Measurements from ENCODE around the gene TMEM63B.
"Not testable (repeated sequence)": the region's sequence is repeated elsewhere in the genome, so short reads cannot be mapped to it uniquely, and the experiment has no call there.

The TMEM63B gene

DNA sequence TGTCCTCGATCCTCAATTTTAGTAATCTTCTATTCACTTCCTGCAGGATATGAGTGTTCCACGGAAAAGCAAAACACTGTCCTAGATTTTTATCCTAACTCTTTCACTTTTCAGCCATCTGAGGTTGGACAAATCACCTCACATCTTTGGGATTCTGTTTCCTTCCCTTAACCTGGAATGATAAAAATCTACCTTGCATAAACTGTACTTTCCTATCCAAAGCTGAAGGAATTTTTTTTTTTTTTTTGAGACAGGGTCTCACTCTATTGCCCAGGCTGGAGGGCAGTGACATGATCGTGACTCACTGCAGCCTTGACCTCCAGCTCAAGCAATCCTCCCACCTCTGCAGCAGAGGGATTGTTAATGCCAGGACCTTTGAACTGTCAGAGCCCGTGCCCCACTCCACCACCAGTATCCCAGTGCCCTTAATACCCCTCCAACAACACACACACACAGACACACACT, 51.8 kb downstream of the TMEM63B start:
- no peak for DNase-seq

DNA sequence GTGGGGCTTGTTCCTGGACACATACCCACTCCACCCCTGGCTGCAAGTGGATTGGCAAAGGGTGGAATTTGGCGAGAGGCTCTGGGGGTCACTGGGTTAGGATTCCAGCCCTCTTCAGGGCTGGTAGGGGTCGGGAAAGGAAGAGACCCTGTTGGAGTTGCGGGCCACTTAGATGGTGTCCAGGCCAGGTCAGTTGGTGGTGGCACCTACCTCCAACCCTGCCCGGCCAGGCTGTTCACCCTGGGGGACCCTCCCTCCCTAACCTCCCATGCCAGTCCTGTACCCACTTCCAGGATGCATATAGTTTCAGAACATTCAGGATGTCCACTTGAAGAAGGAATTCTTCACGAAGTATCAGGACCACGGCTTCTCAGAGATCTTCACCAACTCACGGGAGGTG, 52.3 kb downstream of the TMEM63B start:
- in situ Hi-C loops (cut with HindIII; ENCODE audit: low pct_ligation_motif_present, low pct_unique_long_range_greater_than_20kb, low sequenced_read_pairs) = no loop called here
- no peak for DNase-seq

More for the DNA sequence above, 51.8 kb downstream of the TMEM63B start:
- in situ Hi-C loops (cut with HindIII; ENCODE audit: low pct_ligation_motif_present, low pct_unique_long_range_greater_than_20kb, low sequenced_read_pairs) = no loop called here

DNA sequence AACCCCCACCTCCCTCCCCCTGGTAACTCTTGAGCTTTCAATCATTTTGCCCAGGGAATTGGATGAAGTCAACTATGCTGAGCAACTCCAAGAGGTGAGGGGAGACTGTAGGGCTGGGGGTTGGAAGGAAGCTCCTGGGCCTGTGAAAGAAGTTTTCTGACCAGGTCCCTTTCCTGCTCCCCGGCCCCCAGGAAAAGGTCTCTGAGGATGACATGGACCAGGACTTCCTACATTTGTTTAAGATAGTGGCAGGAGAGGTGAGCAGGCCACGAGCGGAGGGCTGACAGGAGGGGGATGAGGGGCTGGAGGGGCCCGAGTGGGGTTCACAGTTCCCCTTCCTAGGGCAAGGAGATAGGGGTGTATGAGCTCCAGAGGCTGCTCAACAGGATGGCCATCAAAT, 53.1 kb downstream of the TMEM63B start:
- DNase-seq = no peak
- in situ Hi-C loops (cut with HindIII; ENCODE audit: low pct_ligation_motif_present, low pct_unique_long_range_greater_than_20kb, low sequenced_read_pairs) = no loop called here

DNA sequence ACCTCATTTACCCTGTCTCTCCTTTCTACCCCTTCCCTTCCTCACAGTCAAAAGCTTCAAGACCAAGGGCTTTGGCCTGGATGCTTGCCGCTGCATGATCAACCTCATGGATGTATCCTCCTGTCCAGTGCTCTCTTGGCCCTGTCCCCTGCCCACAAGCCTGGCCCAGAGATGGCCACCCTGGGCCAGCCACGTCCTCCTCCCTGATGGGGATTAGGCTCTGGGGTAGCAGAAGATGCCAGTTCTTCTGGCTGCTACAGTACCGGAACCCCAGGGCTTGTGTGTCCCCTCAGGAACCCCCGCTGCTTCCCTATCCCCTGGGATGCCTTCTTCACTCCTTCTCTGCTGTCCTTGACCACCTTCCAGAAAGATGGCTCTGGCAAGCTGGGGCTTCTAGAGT, 53.5 kb downstream of the TMEM63B start:
- peak; percentile 19 for DNase-seq
- in situ Hi-C loops (cut with HindIII; ENCODE audit: low pct_ligation_motif_present, low pct_unique_long_range_greater_than_20kb, low sequenced_read_pairs) = no loop called here

DNA sequence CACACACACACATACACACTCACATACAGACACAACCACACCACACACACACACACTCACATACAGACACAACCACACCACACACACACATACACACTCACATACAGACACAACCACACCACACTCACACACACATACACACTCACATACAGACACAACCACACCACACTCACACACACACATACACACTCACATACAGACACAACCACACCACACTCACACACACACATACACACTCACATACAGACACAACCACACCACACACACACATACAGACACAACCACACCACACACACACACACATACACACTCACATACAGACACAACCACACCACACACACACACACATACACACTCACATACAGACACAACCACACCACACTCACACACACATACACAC, 54.4 kb downstream of the TMEM63B start:
- in situ Hi-C loops (cut with HindIII; ENCODE audit: low pct_ligation_motif_present, low pct_unique_long_range_greater_than_20kb, low sequenced_read_pairs); DNase-seq: not testable (repeated sequence)

DNA sequence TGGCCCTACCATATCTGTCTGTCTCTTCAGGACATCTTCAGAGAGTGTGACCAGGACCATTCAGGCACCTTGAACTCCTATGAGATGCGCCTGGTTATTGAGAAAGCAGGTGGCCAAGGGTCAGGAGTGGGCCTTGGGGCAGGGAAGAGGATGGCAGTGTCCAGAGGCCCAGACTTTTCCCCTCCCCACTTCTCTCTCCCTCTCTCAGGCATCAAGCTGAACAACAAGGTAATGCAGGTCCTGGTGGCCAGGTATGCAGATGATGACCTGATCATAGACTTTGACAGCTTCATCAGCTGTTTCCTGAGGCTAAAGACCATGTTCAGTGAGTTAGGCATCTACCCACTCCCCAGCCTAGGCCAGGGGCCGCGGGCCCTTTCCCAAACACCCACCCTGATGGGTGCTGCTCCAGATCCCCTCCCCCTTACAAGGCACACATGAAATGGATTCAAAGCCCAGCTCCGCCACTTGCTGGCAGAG, 55.6 kb downstream of the TMEM63B start:
- DNase-seq = no peak
- in situ Hi-C loops (cut with HindIII; ENCODE audit: low pct_ligation_motif_present, low pct_unique_long_range_greater_than_20kb, low sequenced_read_pairs) = no loop called here

DNA sequence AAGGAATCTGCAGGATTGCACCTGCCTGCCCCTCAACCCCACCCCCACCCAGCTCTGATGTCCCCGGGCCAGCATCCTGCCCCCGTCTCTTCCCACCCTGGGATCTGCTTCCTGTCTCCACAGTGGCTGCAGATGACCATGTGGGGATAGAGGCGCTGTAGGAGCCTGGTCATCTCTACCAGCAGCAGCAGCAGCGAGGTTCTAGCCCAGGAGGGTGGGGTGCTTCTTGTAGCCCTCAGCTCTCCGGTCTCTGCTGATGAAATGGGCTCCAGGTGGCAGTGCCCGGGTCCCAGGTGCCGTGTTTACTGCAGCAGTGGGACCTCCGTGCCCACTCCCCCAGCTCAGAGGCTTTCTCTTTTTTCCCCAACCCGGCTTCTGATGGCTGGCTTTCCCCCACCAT, 56.4 kb downstream of the TMEM63B start:
- DNase-seq = no peak
- in situ Hi-C loops (cut with HindIII; ENCODE audit: low pct_ligation_motif_present, low pct_unique_long_range_greater_than_20kb, low sequenced_read_pairs) = no loop called here

DNA sequence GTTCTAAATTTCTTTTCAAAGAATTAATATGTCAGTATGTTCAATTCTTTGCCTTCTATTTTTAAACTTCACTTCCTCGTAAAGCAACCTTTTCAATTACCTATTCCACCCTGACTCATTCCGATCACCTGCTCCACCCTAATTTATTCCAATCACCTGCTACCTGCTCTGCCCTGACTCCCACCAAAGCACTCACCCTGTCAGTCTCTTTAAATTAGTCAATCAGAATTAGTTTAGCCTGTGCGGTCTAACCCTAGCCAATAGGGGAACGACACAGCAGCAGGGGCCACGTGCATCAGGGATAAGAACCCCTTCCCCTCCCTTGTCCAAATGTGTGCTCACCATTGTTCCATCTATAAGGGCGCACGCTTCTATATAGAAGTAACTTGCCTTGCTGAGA, 58.0 kb downstream of the TMEM63B start:
- in situ Hi-C loops (cut with HindIII; ENCODE audit: low pct_ligation_motif_present, low pct_unique_long_range_greater_than_20kb, low sequenced_read_pairs); DNase-seq: not testable (repeated sequence)

DNA sequence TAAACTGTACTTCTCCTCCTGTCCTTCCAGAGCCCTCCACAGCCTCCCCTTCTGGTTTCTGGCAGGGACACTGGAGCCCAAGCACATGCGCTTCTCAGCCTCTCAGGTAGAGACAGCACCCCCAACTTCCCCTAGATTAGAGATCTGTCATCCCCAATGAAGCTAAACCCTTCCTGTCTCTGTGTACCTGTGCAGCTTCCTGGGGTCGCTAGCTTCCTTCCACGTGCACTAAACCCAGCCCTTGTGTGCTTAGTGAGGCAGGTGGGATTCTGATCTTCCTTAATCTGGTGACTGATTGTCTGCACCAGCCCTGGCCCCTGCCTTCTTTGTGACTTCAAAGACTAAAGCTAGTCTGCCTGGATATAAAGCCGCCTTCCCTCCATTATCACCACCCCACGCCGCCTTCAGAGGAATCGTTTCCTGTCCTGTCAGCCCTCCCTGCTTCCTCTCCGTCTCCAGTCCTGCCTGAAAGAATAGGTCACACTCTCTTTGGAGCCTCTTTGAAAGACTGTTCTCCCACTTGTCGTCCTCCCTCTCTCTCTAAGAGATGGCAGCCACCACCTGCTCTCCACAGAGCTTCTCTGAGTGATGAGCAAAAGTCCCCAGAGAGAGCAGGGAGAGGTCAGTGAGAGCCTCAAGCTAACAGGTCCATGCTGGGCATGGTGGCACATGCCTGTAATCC, 58.7 kb downstream of the TMEM63B start:
- DNase-seq = no peak
- in situ Hi-C loops (cut with HindIII; ENCODE audit: low pct_ligation_motif_present, low pct_unique_long_range_greater_than_20kb, low sequenced_read_pairs) = no loop called here

DNA sequence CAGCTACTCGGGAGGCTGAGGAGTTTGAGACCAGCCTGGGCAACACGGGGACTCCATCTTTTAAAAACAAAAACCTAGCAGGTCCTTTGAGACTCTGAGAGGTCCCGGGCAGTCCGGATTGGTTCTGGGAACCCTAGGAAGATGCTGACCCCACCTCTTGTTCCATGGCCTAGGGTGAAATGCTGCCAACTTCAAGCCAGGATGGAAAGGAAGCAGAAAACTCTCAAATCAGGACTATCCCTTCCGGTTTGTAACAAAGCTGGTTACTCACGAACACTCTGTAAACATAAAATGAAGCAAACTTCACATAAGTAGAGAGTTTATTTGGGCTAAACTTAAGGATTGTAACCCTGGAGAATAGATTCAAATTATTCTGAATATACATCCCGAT, 59.3 kb downstream of the TMEM63B start:
- DNase-seq = no peak
- in situ Hi-C loops (cut with HindIII; ENCODE audit: low pct_ligation_motif_present, low pct_unique_long_range_greater_than_20kb, low sequenced_read_pairs) = no loop called here

DNA sequence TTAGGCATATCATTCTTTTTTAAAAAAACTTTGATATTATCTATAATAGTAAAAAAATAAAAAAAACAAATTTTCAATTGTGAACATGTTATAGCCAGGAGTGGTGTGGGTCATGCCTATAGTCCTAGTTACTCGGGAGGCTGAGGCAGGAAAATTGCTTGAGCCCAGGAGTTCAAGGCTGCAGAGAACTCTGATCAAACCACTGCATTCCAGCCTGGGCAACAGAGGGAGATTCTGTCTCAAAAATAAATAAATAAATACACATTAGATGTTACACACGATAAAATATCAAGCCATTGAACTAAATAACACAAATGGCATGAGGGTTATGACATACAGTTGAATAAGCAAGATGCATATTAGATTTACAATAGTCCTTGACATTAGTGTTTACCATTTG, 61.5 kb downstream of the TMEM63B start:
- in situ Hi-C loops (cut with HindIII; ENCODE audit: low pct_ligation_motif_present, low pct_unique_long_range_greater_than_20kb, low sequenced_read_pairs) = no loop called here
- no peak for DNase-seq

DNA sequence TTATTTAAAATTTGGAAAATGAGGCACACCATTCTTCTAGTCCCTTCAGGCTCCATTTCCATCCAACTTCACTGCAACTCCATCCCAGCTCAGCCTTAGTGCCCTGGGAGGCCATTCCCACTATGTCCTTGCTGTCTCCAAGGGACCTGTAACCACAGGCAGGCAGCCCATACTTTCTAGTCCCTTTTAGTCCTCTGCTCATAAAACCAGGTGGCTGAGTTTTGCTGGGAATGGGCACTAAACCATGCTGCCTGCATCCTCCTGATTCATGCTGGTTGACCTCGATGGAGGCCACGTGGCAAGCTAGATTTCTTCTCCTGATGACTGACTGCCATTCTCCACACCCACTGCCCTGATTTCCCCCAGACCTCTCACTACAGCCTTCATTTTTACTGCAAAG, 61.9 kb downstream of the TMEM63B start:
- DNase-seq = no peak
- in situ Hi-C loops (cut with HindIII; ENCODE audit: low pct_ligation_motif_present, low pct_unique_long_range_greater_than_20kb, low sequenced_read_pairs) = no loop called here

DNA sequence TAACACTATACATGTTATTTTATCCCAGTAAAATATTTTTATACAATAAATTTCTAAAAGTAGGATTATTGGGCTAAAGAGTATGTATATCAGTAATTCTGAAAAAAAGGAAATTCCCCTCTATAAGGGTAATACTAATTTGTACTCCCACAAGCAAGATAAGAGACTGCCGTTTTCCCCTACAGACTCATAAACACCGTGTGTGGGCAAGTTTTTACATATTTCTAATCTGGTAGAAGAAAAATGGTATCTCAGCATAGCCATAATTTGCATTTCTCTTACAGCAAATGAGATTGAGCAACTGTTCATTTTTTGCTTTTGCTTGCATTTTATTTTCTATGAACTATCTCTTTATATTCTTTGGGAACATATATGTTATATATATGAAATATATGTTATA, 63.4 kb downstream of the TMEM63B start:
- in situ Hi-C loops (cut with HindIII; ENCODE audit: low pct_ligation_motif_present, low pct_unique_long_range_greater_than_20kb, low sequenced_read_pairs) = no loop called here
- no peak for DNase-seq

DNA sequence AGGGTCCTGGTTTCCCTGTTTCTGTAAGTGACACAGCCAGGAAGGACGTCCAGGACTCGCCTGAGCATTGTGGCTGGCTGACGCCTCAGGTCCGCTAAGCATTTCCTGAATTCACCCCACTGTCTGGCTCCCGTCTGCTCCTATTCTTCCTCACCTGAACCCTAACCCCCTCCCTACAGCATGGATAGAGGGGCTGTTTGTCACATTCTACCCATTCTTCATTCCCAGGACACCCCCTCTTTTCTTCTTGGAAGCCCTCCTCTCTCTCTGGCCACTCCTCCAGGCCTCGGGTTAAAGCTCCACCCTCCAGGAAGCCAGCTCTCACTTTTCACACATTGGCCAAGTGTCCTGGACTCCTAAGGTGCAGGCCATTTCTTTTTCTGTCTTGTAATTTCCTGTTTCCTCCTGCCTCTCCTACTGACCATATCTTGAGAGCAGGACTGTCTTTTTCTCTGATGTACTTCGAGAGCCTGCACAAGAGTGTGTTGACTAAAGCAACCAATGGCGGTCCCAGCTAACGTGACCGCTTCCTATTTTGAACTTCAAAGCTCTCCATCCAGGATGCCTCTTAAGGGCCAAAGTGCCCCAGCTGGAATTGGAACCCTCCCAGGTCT, 65.2 kb downstream of the TMEM63B start:
- in situ Hi-C loops (cut with HindIII; ENCODE audit: low pct_ligation_motif_present, low pct_unique_long_range_greater_than_20kb, low sequenced_read_pairs) = no loop called here
- DNase-seq = no peak

DNA sequence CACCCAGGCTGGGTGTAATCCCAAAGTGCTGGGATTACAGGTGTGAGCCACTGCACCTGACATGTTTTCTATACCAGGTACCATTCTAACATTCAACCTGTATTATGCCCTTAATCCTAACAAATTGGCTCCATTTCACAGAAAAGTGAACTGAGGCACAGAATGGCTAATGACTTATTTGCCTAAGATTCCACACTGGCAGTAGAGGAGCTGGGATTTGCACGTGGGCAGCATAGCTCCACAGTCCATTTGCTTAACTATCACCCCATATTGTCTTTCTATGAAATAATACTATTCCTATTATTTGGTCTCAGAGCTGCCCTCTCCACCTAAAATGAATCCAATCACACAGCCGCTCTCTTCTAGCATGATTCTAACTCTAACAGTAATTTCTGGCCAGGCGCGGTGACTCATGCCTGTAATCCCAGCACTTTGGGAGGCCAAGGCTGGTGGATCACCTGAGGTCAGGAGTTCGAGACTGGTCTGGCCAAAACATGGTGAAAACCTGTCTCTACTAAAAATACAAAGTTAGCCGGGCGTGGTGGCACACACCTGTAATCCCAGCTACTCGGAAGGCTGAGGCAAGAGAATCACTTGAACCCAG, 66.1 kb downstream of the TMEM63B start:
- no peak for DNase-seq
- in situ Hi-C loops (cut with HindIII; ENCODE audit: low pct_ligation_motif_present, low pct_unique_long_range_greater_than_20kb, low sequenced_read_pairs) = no loop called here

DNA sequence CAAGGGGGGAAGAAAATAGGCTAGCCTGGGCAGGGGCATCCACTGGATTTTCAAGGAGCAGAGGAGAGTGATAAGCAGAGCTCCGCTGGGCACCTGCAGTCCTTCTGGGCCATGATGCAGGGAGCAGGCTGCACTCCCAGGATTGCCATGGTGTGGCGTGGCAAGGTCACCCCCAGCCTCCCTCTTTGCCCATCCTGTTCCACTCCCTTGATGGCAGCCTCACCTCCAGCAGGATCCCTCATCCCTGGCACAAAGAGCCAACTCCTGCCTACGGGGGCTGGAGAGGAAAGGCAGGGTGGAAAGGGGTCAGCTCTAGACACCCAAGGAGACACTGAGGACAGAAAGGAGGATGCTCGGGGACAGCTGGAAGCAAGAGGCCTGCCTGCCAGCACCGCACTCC, 67.0 kb downstream of the TMEM63B start:
- in situ Hi-C loops (cut with HindIII; ENCODE audit: low pct_ligation_motif_present, low pct_unique_long_range_greater_than_20kb, low sequenced_read_pairs) = no loop called here
- DNase-seq = no peak

DNA sequence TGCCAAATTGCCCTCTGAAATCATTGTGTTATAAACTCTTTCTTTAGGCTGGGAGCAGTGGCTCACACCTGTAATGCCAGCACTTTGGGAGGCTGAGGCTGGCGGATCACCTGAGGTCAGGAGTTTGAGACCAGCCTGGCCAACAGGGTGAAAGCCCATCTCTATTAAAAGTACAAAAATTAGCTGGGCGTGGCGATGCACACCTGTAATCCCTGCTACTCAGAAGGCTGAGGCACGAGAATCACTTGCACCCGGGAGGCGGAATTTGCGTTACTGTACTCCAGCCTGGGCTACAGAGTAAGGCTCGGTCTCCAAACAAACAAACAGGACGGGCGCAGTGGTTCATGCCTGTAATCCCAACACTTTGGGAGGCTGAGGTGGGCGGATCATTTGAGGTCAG, 69.0 kb downstream of the TMEM63B start:
- DNase-seq; in situ Hi-C loops (cut with HindIII; ENCODE audit: low pct_ligation_motif_present, low pct_unique_long_range_greater_than_20kb, low sequenced_read_pairs): not testable (repeated sequence)

DNA sequence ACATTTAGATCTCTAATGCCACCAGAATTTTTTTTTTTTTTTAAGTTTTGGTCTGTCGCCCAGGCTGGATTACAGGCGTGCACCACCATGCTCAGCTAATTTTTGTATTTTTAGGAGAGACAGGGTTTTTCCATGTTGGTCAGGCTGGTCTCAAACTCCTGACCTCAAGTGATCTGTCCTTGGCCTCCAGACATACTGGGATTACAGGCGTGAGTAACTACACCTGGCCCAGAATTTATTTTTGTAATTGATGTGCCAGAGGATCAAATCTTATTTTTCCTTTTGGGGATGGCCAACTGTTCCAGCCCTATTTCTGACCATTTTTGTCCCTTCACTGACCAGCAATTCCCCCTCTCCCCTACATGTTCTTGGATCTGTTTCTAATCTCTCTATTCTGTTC, 71.3 kb downstream of the TMEM63B start:
- in situ Hi-C loops (cut with HindIII; ENCODE audit: low pct_ligation_motif_present, low pct_unique_long_range_greater_than_20kb, low sequenced_read_pairs) = no loop called here
- no peak for DNase-seq

DNA sequence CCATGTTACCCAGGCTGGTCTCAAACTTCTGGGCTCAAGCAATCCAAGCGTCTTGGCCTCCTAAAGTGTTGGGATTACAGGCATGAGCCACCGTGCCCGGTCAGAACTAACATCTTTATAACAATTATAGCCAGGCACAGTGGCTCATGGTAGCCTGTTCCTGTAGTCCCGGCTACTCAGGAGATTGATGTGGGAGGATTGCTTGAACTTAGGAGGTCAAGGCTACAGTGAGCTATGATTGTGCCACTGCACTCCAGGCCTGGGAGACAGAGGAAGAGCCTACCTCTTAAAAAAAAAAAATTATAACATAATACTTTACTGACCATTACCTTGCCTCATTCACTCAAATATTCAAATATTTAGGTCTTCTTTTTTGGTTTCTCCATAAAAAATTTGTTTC, 72.5 kb downstream of the TMEM63B start:
- in situ Hi-C loops (cut with HindIII; ENCODE audit: low pct_ligation_motif_present, low pct_unique_long_range_greater_than_20kb, low sequenced_read_pairs) = no loop called here
- DNase-seq = no peak

DNA sequence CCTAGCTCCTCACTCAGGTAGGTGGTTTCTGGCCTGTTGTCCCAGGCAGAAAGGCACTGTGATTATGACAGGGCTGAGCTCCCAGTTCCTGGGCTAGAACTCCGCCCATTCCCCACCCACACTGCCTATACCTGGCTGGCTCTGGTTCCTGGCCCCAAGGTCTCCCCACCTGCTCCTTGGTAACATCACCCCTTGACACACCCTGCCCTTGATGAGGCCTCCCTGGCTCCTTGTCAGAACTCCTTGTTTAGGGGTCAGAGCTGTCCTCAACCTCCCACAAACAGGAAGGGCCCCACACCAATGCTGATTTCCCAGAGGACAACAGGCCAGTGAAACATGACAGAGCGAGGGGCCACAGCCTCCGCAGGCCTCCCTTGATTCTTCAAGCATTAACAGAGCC, 73.8 kb downstream of the TMEM63B start:
- in situ Hi-C loops (cut with HindIII; ENCODE audit: low pct_ligation_motif_present, low pct_unique_long_range_greater_than_20kb, low sequenced_read_pairs) = no loop called here

More for the DNA sequence above, 73.8 kb downstream of the TMEM63B start:
- DNase-seq = no peak
